CD4-positive, alpha-beta T cell treated with Interleukin-17A for 4 hours (primary cell): ENCODE measurements around the gene PIP5K1B.

ENCODE experiments used
- DNase-seq: peaks from one replicate; pipeline ENCODE4 v3.0.0-alpha.2; 2020; ENCODE audit warnings: mixed read lengths

The PIP5K1B gene

GRCh38 chr9:68779558-68780379, 74.7 kb downstream of the PIP5K1B start:
- peak; percentile 95 for DNase-seq

- no peak for DNase-seq
Measured at GRCh38 chr9:68780380-68780712, 75.3 kb downstream of the PIP5K1B start.

- DNase-seq: no peak
Measured at GRCh38 chr9:68780720-68781119, 75.7 kb downstream of the PIP5K1B start.

- no peak for DNase-seq
Measured at GRCh38 chr9:68781928-68782327, 76.9 kb downstream of the PIP5K1B start.

- DNase-seq: no peak
Measured at GRCh38 chr9:68782546-68782945, 77.5 kb downstream of the PIP5K1B start.

- DNase-seq: no peak
Measured at GRCh38 chr9:68785965-68786364, 80.9 kb downstream of the PIP5K1B start.

- no peak for DNase-seq
Measured at GRCh38 chr9:68791169-68791568, 86.1 kb downstream of the PIP5K1B start.

- DNase-seq: no peak
Measured at GRCh38 chr9:68793605-68794343, 88.7 kb downstream of the PIP5K1B start.

GRCh38 chr9:68794898-68795297, 89.9 kb downstream of the PIP5K1B start:
- DNase-seq: no peak

- no peak for DNase-seq
Measured at GRCh38 chr9:68795411-68795810, 90.4 kb downstream of the PIP5K1B start.

- no peak for DNase-seq
Measured at GRCh38 chr9:68797116-68797515, 92.1 kb downstream of the PIP5K1B start.

- no peak for DNase-seq
Measured at GRCh38 chr9:68798423-68798822, 93.4 kb downstream of the PIP5K1B start.

- no peak for DNase-seq
Measured at GRCh38 chr9:68800836-68801235, 95.8 kb downstream of the PIP5K1B start.

GRCh38 chr9:68802525-68803015, 97.5 kb downstream of the PIP5K1B start:
- no peak for DNase-seq

- no peak for DNase-seq
Measured at GRCh38 chr9:68804911-68805889, 100.2 kb downstream of the PIP5K1B start.

- DNase-seq: no peak
Measured at GRCh38 chr9:68805890-68806517, 101.0 kb downstream of the PIP5K1B start.

- DNase-seq: no peak
Measured at GRCh38 chr9:68808338-68808890, 103.4 kb downstream of the PIP5K1B start.

GRCh38 chr9:68817079-68817875, 112.2 kb downstream of the PIP5K1B start:
- DNase-seq: no peak

- DNase-seq: no peak
Measured at GRCh38 chr9:68819065-68819464, 114.0 kb downstream of the PIP5K1B start.

- DNase-seq: no peak
Measured at GRCh38 chr9:68821911-68822310, 116.9 kb downstream of the PIP5K1B start.

GRCh38 chr9:68822596-68823165, 117.6 kb downstream of the PIP5K1B start:
- no peak for DNase-seq
